ENCODE data around the gene LBX2. TPM values are rescaled to one million over a fixed set of nuclear protein-coding genes. Genes with fewer than 3 reads are reported as not detected.

The LBX2 gene, protein sequence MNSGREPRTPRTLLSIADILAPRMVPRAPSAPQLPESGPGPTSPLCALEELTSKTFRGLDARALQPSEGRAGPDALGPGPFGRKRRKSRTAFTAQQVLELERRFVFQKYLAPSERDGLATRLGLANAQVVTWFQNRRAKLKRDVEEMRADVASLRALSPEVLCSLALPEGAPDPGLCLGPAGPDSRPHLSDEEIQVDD
- 1 to 10 TPM in 1 of 4 donors, not detected in 3; 1.2 TPM for total RNA-seq

- H3K27me3 ChIP-seq, result peaks cover 61% of the 10 kb centered on the region
- H3K4me3 ChIP-seq, result peak within 1 kb of the TSS; percentile 46
- 0% methylated on average over 15 of the region's 65 CpGs for WGBS
- no peak for DNase-seq (ENCODE audit: low spot score in 2 of 2)
- H3K36me3 ChIP-seq, result peaks cover under 1% of the 10 kb centered on the region
- no peaks in the 10 kb centered on the region for H3K9me3 ChIP-seq
- H3K4me1 ChIP-seq, result peaks cover 51% of the 10 kb centered on the region
- TF ChIP-seq CTCF (IDR thresholded peaks at IDR 0.05) (no peak), POLR2AphosphoS5 (IDR thresholded peaks at IDR 0.05) (no peak), EP300 (IDR thresholded peaks at IDR 0.05) (no peak), POLR2A (IDR thresholded peaks at IDR 0.05) (no peak)
- no peak within 1 kb of the TSS for H3K27ac ChIP-seq
These were observed at the start of gene LBX2 for GRCh38 chr2:74499267-74499939. LBX2 (minus strand) TSS chr2:74499603; CDS start chr2:74499537, 66 bp downstream.

GRCh38 chr2:74548285-74548899 is 49.0 kb upstream of the LBX2 start:
- no peaks in the 10 kb centered on the region for H3K36me3 ChIP-seq
- peaks cover 5% of the 10 kb centered on the region for H3K27me3 ChIP-seq
- no peak for DNase-seq (ENCODE audit: low spot score in 2 of 2)
- H3K27ac ChIP-seq, result peak overlapping the region; percentile 69
- TF ChIP-seq CTCF (IDR thresholded peaks at IDR 0.05), result no peak
- TF ChIP-seq EP300 (IDR thresholded peaks at IDR 0.05), result no peak
- TF ChIP-seq POLR2AphosphoS5 (IDR thresholded peaks at IDR 0.05), result no peak
- no peak for TF ChIP-seq POLR2A (IDR thresholded peaks at IDR 0.05)
- peaks cover 18% of the 10 kb centered on the region for H3K4me1 ChIP-seq
- H3K4me3 ChIP-seq, result peak overlapping the region; percentile 67
- WGBS, result 15% methylated on average over 19 of the region's 26 CpGs
- no peaks in the 10 kb centered on the region for H3K9me3 ChIP-seq

DNA sequence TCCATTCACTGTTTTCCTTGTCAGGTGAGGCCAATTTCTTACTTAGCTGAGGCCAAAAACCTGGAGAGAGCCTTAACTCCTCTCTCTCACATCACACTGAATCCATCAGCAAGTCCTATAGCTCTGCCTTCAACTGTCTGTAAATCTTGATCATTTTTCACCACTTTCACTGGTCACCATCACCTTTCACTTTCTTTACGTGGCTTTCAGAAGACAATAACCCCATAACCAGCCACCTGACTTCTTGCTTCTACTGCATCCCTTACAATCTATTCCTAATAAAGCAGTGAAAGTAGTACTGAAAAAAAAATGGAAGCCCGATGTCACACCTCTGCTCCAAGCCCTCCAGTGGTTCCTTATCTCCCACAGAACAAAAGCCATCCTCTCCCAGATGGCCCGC is 46.6 kb upstream of the LBX2 start:
- DNase-seq (ENCODE audit: low spot score in 2 of 2), result no peak
- no peak for TF ChIP-seq EP300 (IDR thresholded peaks at IDR 0.05)
- TF ChIP-seq POLR2A (IDR thresholded peaks at IDR 0.05), result no peak
- no peak overlapping the region for H3K27ac ChIP-seq
- peaks cover 16% of the 10 kb centered on the region for H3K4me1 ChIP-seq
- H3K9me3 ChIP-seq, result no peaks in the 10 kb centered on the region
- peaks cover 5% of the 10 kb centered on the region for H3K27me3 ChIP-seq
- H3K36me3 ChIP-seq, result no peaks in the 10 kb centered on the region
- no peak overlapping the region for H3K4me3 ChIP-seq
- 93% methylated on average over 3 of the region's 3 CpGs for WGBS

DNA sequence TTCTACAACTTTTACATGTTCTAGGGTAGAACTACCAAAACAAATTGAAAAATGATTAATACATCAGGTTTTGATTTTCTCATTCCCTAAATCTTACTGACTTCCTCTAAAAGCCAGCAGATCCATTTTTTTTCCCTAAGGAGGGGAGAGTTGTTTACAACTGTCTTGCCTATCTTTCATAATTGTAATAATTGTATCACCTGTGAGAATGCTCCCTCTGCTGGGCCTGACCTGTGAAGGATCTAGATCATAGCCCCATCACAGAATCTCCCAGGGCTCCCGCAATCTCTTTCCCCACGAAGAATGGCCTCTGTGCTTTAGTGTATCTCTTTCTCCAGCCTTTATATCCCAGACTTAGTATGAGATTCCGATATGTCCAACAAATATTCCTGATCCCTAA is 45.2 kb upstream of the LBX2 start:
- Histone ChIP-seq H3K4me3 (no peak overlapping the region), H3K36me3 (no peaks in the 10 kb centered on the region), H3K27ac (no peak overlapping the region), H3K27me3 (peaks cover 5% of the 10 kb centered on the region), H3K9me3 (no peaks in the 10 kb centered on the region), H3K4me1 (peaks cover 18% of the 10 kb centered on the region)
- TF ChIP-seq CTCF (IDR thresholded peaks at IDR 0.05) (no peak), POLR2AphosphoS5 (IDR thresholded peaks at IDR 0.05) (no peak), EP300 (IDR thresholded peaks at IDR 0.05) (no peak), POLR2A (IDR thresholded peaks at IDR 0.05) (no peak)
- WGBS, result 88% methylated on average over 3 of the region's 3 CpGs
- DNase-seq (ENCODE audit: low spot score in 2 of 2), result no peak

GRCh38 chr2:74542978-74543377 is 43.6 kb upstream of the LBX2 start:
- TF ChIP-seq POLR2A (IDR thresholded peaks at IDR 0.05) (no peak), POLR2AphosphoS5 (IDR thresholded peaks at IDR 0.05) (no peak), EP300 (IDR thresholded peaks at IDR 0.05) (no peak), CTCF (IDR thresholded peaks at IDR 0.05) (no peak)
- Histone ChIP-seq H3K9me3 (no peaks in the 10 kb centered on the region), H3K27me3 (no peaks in the 10 kb centered on the region), H3K4me1 (peaks cover 2% of the 10 kb centered on the region), H3K4me3 (no peak overlapping the region), H3K36me3 (no peaks in the 10 kb centered on the region), H3K27ac (no peak overlapping the region)
- no peak for DNase-seq (ENCODE audit: low spot score in 2 of 2)
- WGBS, result 81% methylated on average over 1 of the region's 1 CpG
